Heart right ventricle (tissue), 16 donors: ENCODE data around the gene COPS2. TPM values are rescaled to one million over a fixed set of nuclear protein-coding genes. Genes with fewer than 3 reads are reported as not detected.

Source experiments
- ATAC-seq, 8 donors: fragments of 200-7000 bp; cut with Tn5 transposase; one replicate each; pipeline ENCODE4 v1.9.1; 2020; ENCODE audit warnings: mild to moderate bottlenecking in 8 of 8, moderate library complexity in 8 of 8, moderate number of reproducible peaks in 1 of 8
- DNase-seq, 2 donors: peaks; one replicate each; pipeline ENCODE4 v3.0.0-alpha.2; 2020
- H3K27ac ChIP-seq, 10 donors: fragments of 200-600 bp; sonication (generic) in 2 of 10; one replicate each; pipeline versions ENCODE4 v1.5.0 to v1.8.0; 2020 to 2022; ENCODE audit warnings: mild to moderate bottlenecking in 3 of 10
- H3K27me3 ChIP-seq, 7 donors: fragments of 200-600 bp; one replicate each; pipeline ENCODE4 v1.8.0; 2021 to 2022; ENCODE audit warnings: mild to moderate bottlenecking in 2 of 7
- H3K36me3 ChIP-seq, 9 donors: fragments of 200-600 bp; sonication (generic) in 1 of 9; one replicate each; pipeline versions ENCODE4 v1.5.0 to v1.8.0; 2020 to 2022; ENCODE audit warnings: mild to moderate bottlenecking in 2 of 9
- H3K4me1 ChIP-seq, 9 donors: fragments of 200-600 bp; sonication (generic) in 1 of 9; one replicate each; pipeline versions ENCODE4 v1.5.0 to v1.8.0; 2020 to 2022; ENCODE audit warnings: mild to moderate bottlenecking in 4 of 9
- H3K4me3 ChIP-seq, 10 donors: fragments of 200-600 bp; sonication (generic) in 2 of 10; one replicate each; pipeline versions ENCODE4 v1.5.0 to v1.8.0; 2020 to 2022; ENCODE audit warnings: mild to moderate bottlenecking in 7 of 10, moderate library complexity in 2 of 10
- H3K9me3 ChIP-seq, 11 donors: fragments of 200-600 bp in 10 of 11; sonication (generic) in 2 of 11; one replicate each; pipeline versions ENCODE4 v1.5.0 to v1.8.0; 2013 to 2022; ENCODE audit warnings: mild to moderate bottlenecking in 2 of 11, control low read depth in 1 of 11, moderate library complexity in 1 of 11
- CTCF ChIP-seq, 9 donors: fragments of 200-600 bp; sonication (generic) in 2 of 9; IDR thresholded peaks; one replicate each; pipeline versions ENCODE4 v1.5.0 to v1.8.0; 2021 to 2022; ENCODE audit warnings: antibody characterized with exemption in 9 of 9, mild to moderate bottlenecking in 5 of 9, moderate library complexity in 1 of 9
- WGBS, 2 donors: extraction: QIAGEN DNeasy Blood & Tissue Kit; methylation state at CpG; one replicate each; pipeline ENCODE4 v1.1.7; 2013; ENCODE audit warnings: inconsistent platforms in 1 of 2; 5-methylcytosine and 5-hydroxymethylcytosine counted together
- intact Hi-C, 10 donors: fragments of 100-400 bp; cut with DNase I; formaldehyde crosslinking; loops; one replicate each; pipeline versions ENCODE4 v1.11.1 to v1.14.2; 2022
- polyA plus RNA-seq, 2 donors: library from polyadenylated mRNA; stranded (reverse); fragments of 200-250 nt; gene quantifications; one replicate each; pipeline ENCODE4 v1.2.3, GENCODE V29; 2013
- total RNA-seq, 10 donors: library from RNA; stranded (reverse); fragmentation: NEBNext Ultra II Directional in 3 of 10; extraction: Animal tissue kit (Norgen Biotek cat#: 25700) in 3 of 10; gene quantifications; one replicate each; pipeline versions ENCODE4 v1.2.1 to v1.2.4, GENCODE V29; 2021 to 2023
- donor health status: Arrhythmogenic right ventricular cardiomyopathy.
- donor health status: ischemic (EF 13 %, LVEDD 7.1; RV severe dilation, severe dysfunction).
- donor health status: healthy with polysubstance abuse.
- donor health status: DM: no; HTN: yes; CAD: no.
- donor health status: DM: no; HTN: no; CAD: no.
- donor health status: ischemic (EF 25% LVEDD 6.9; RV normal size, moderate dysfunction).
- donor health status: ischemic (EF 25% LVEDD 5.7; RV mildly dilated, moderate dysfunction).
- donor health status: healthy.
- donor health status: DM: yes; HTN: yes; CAD: no.
- donor health status: Ischemic cardiomyopathy.
- donor health status: ischemic (EF 35%, LVEDD 5.7; RV mildly dilated, moderate dysfunction).
- donor health status: nonischemic (EF 11% LVEDD 7.7; RV severe dilation, severe dysfunction).
- donor health status: DM: yes; HTN: yes; CAD: no.
- donor health status: PGD.
- donor health status: ischemic (EF 29% LVEDD 5.4; RV normal size, mild dysfunction).
- donor health status: nonischemic (EF 23%, LVEDD 6.1; RV moderate dilation, normal function).

The COPS2 gene
- total and polyA plus RNA-seq, 12 donors = 23.8 to 91.8 (median 86.1) TPM

GRCh38 chr15:49163678-49164077 is 8.3 kb upstream of the COPS2 start:
- ATAC-seq = no peak
- WGBS, 2 donors = 71 to 81% methylated on average over 1 of the region's 1 CpG
- TF ChIP-seq CTCF (IDR thresholded peaks at IDR 0.05) = no peak
- peaks cover 0 to 20% (median 0%) of the 10 kb centered on the region in 9 donors for H3K36me3 ChIP-seq
- H3K9me3 ChIP-seq = no peaks in the 10 kb centered on the region
- H3K27ac ChIP-seq = no peak overlapping the region
- H3K4me1 ChIP-seq = no peaks in the 10 kb centered on the region
- no peaks in the 10 kb centered on the region for H3K27me3 ChIP-seq
- intact Hi-C loops = no loop called here
- no peak for DNase-seq
- no peak overlapping the region for H3K4me3 ChIP-seq

GRCh38 chr15:49155834-49156627 is 632 bp upstream of the COPS2 start:
- Histone ChIP-seq H3K4me3 (peak overlapping the region; percentile 84 to 98 (median 92)), H3K4me1 (peaks cover 2 to 50% (median 38%) of the 10 kb centered on the region in 9 donors), H3K27ac (peak overlapping the region in 9 of 10 donors; percentile 32 to 94 (median 87)), H3K27me3 (no peaks in the 10 kb centered on the region), H3K9me3 (no peaks in the 10 kb centered on the region), H3K36me3 (peaks cover 0 to 3% (median 0%) of the 10 kb centered on the region in 9 donors)
- 0% methylated on average over 26 of the region's 26 CpGs for WGBS, 2 donors
- intact Hi-C loops = loop anchor here in 2 of 10 donors (5.0 to 10.0 kb wide), 4 partner anchors 111 to 821 kb away; partner anchors contain the start of genes DTWD1 (in 1 of the 2), DUT (in 1 of the 2), FAM227B (in 1 of the 2) and FGF7 (in 1 of the 2)
- DNase-seq = no peak
- peak in 3 of 8 donors; percentile 1 to 25 (median 24) for ATAC-seq
- TF ChIP-seq CTCF (IDR thresholded peaks at IDR 0.05) = no peak

- Histone ChIP-seq H3K4me1 (peaks cover 2 to 61% (median 43%) of the 10 kb centered on the region in 9 donors), H3K27me3 (no peaks in the 10 kb centered on the region), H3K4me3 (peak overlapping the region; percentile 84 to 98 (median 92)), H3K27ac (peak overlapping the region; percentile 45 to 94 (median 88)), H3K9me3 (no peaks in the 10 kb centered on the region), H3K36me3 (peaks cover 0 to 6% (median 0%) of the 10 kb centered on the region in 9 donors)
- no peak for TF ChIP-seq CTCF (IDR thresholded peaks at IDR 0.05)
- ATAC-seq (peak in 1 of 8 donors; percentile 3), DNase-seq (no peak)
- intact Hi-C loops = loop anchor here in 4 of 10 donors (5.0 to 10.0 kb wide), 6 partner anchors 107 to 820 kb away; partner anchors contain the start of genes SECISBP2L (in 2 of the 4), DTWD1 (in 1 of the 4), DUT (in 1 of the 4) and EID1 (in 1 of the 4)
- 0 to 1% methylated on average over 7 of the region's 7 CpGs for WGBS, 2 donors
Observed at GRCh38 chr15:49154799-49155109, 645 bp downstream of the COPS2 start.

GRCh38 chr15:49154359-49154758 is 1.0 kb downstream of the COPS2 start:
- ATAC-seq (no peak), DNase-seq (no peak)
- Histone ChIP-seq H3K9me3 (no peaks in the 10 kb centered on the region), H3K4me3 (peak overlapping the region; percentile 84 to 98 (median 92)), H3K27me3 (no peaks in the 10 kb centered on the region), H3K36me3 (peaks cover 0 to 6% (median 0%) of the 10 kb centered on the region in 9 donors), H3K4me1 (peaks cover 2 to 65% (median 45%) of the 10 kb centered on the region in 9 donors), H3K27ac (peak overlapping the region in 6 of 10 donors; percentile 86 to 94 (median 90))
- TF ChIP-seq CTCF (IDR thresholded peaks at IDR 0.05) = no peak
- WGBS, 2 donors = 22 to 23% methylated on average over 8 of the region's 8 CpGs
- intact Hi-C loops = loop anchor here in 4 of 10 donors (5.0 to 10.0 kb wide), 4 partner anchors 107 to 820 kb away; partner anchors contain the start of genes SECISBP2L (in 2 of the 4), DUT (in 1 of the 4) and EID1 (in 1 of the 4)
